ENCODE data around the gene ARID4A. TPM values are rescaled to one million over a fixed set of nuclear protein-coding genes. Genes with fewer than 3 reads are reported as not detected.

ARID4A gene
- total and polyA plus RNA-seq, 2 of the 13 experiments (the other 11 are each of a cell fraction or from before 2014, with no cell fraction given): 7.2 to 9.7 TPM

DNA sequence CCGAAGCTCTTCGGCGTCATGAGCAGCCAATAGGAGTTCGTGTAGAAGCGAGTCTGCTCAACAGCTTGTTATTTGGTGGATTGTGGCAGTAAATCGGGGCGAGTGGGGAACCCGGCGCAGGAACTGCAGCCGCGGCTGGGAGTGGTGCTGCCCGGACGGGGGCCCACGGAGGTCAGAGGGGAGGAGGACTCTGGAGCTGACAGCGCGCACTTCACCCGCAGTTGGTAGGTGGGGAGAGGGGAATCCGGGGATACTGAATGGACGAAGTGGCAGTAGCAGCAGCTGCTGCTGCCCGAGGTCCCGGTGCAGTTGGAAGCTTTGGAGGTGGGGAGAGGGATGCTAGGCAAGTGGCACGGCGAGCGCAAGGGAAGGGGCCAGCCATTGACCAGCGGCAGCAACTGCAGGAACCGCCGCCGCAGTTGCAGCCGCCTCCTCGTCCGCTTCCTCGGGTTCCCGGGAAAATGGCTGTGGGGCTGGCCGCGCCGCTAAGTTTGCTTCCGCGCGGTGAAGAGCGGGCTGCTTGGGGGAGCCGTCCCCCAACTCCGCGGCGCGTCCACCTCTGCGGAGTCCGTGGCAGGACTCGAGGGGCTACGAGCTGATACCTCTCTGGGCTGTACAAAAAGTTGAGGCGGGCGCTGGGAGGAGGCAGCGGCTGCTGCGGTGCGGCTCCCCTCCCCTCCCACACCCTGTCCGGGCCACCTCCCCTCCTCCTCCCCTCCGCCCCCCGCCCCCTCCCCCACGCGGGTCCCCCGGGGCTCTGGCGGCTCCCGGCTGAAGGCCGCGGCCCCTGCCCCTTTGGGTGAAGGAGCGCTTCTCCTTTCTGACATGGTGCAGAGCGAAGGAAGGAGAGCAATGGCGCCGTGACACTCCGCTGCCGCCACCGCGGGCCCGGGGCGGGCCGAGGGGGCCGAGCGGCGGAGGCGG lies at the start of gene ARID4A (continued):
- TF ChIP-seq ZNF678 (CRISPR knock-in tag; IDR thresholded peaks at IDR 0.05) (no peak), HES4 (CRISPR knock-in tag; IDR thresholded peaks at IDR 0.05; ENCODE audit: borderline replicate concordance) (0 out of 2 replicates have a peak, but pooled peaks have one; percentile 41), FIP1L1 (IDR thresholded peaks at IDR 0.05; ENCODE audit: borderline replicate concordance, insufficient read depth, low read depth, low read length) (no peak), MYNN (CRISPR knock-in tag; IDR thresholded peaks at IDR 0.05; ENCODE audit: low read depth) (no peak; the same call in 1 of the 2 replicates), SAP130 (CRISPR knock-in tag; IDR thresholded peaks at IDR 0.05; ENCODE audit: low read depth) (peak; percentile 68), TOE1 (CRISPR knock-in tag; IDR thresholded peaks at IDR 0.05) (0 out of 2 replicates have a peak, but pooled peaks have one; percentile 30), CHD4 (IDR thresholded peaks at IDR 0.05; ENCODE audit: borderline replicate concordance, low read length) (no peak), NCOA5 (CRISPR knock-in tag; IDR thresholded peaks at IDR 0.05) (no peak), ZNF317 (CRISPR knock-in tag; IDR thresholded peaks at IDR 0.05) (0 out of 2 replicates have a peak, but pooled peaks have one; percentile 44), HOXA9 (CRISPR knock-in tag; IDR thresholded peaks at IDR 0.05; ENCODE audit: borderline replicate concordance) (peak; percentile 62; the same call in 1 of the 2 replicates), NCOA2 (CRISPR knock-in tag; IDR thresholded peaks at IDR 0.05) (no peak), TBX3 (IDR thresholded peaks at IDR 0.05; ENCODE audit: borderline replicate concordance) (no peak), NFE2 (CRISPR knock-in tag; IDR thresholded peaks at IDR 0.05) (no peak), SOX13 (IDR thresholded peaks at IDR 0.05) (no peak), SOX13 (CRISPR knock-in tag; conservative IDR thresholded peaks at IDR 0.05 in 1 of 2, IDR thresholded peaks at IDR 0.05 in 1 of 2) (0 out of 4 replicates have a peak, but pooled peaks of 1 of the 2 experiments have one; percentile 69)
- TF ChIP-seq, protein P1, sequence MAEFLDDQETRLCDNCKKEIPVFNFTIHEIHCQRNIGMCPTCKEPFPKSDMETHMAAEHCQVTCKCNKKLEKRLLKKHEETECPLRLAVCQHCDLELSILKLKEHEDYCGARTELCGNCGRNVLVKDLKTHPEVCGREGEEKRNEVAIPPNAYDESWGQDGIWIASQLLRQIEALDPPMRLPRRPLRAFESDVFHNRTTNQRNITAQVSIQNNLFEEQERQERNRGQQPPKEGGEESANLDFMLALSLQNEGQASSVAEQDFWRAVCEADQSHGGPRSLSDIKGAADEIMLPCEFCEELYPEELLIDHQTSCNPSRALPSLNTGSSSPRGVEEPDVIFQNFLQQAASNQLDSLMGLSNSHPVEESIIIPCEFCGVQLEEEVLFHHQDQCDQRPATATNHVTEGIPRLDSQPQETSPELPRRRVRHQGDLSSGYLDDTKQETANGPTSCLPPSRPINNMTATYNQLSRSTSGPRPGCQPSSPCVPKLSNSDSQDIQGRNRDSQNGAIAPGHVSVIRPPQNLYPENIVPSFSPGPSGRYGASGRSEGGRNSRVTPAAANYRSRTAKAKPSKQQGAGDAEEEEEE (CRISPR knock-in tag; IDR thresholded peaks at IDR 0.05; ENCODE audit: borderline replicate concordance): no peak
- TF ChIP-seq, protein P2, sequence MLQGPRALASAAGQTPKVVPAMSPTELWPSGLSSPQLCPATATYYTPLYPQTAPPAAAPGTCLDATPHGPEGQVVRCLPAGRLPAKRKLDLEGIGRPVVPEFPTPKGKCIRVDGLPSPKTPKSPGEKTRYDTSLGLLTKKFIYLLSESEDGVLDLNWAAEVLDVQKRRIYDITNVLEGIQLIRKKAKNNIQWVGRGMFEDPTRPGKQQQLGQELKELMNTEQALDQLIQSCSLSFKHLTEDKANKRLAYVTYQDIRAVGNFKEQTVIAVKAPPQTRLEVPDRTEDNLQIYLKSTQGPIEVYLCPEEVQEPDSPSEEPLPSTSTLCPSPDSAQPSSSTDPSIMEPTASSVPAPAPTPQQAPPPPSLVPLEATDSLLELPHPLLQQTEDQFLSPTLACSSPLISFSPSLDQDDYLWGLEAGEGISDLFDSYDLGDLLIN (CRISPR knock-in tag; IDR thresholded peaks at IDR 0.05; ENCODE audit: borderline replicate concordance): no peak
- TF ChIP-seq, protein P3, sequence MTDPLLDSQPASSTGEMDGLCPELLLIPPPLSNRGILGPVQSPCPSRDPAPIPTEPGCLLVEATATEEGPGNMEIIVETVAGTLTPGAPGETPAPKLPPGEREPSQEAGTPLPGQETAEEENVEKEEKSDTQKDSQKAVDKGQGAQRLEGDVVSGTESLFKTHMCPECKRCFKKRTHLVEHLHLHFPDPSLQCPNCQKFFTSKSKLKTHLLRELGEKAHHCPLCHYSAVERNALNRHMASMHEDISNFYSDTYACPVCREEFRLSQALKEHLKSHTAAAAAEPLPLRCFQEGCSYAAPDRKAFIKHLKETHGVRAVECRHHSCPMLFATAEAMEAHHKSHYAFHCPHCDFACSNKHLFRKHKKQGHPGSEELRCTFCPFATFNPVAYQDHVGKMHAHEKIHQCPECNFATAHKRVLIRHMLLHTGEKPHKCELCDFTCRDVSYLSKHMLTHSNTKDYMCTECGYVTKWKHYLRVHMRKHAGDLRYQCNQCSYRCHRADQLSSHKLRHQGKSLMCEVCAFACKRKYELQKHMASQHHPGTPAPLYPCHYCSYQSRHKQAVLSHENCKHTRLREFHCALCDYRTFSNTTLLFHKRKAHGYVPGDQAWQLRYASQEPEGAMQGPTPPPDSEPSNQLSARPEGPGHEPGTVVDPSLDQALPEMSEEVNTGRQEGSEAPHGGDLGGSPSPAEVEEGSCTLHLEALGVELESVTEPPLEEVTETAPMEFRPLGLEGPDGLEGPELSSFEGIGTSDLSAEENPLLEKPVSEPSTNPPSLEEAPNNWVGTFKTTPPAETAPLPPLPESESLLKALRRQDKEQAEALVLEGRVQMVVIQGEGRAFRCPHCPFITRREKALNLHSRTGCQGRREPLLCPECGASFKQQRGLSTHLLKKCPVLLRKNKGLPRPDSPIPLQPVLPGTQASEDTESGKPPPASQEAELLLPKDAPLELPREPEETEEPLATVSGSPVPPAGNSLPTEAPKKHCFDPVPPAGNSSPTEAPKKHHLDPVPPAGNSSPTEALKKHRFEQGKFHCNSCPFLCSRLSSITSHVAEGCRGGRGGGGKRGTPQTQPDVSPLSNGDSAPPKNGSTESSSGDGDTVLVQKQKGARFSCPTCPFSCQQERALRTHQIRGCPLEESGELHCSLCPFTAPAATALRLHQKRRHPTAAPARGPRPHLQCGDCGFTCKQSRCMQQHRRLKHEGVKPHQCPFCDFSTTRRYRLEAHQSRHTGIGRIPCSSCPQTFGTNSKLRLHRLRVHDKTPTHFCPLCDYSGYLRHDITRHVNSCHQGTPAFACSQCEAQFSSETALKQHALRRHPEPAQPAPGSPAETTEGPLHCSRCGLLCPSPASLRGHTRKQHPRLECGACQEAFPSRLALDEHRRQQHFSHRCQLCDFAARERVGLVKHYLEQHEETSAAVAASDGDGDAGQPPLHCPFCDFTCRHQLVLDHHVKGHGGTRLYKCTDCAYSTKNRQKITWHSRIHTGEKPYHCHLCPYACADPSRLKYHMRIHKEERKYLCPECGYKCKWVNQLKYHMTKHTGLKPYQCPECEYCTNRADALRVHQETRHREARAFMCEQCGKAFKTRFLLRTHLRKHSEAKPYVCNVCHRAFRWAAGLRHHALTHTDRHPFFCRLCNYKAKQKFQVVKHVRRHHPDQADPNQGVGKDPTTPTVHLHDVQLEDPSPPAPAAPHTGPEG (CRISPR knock-in tag; IDR thresholded peaks at IDR 0.05): no peak
- TF ChIP-seq, protein P4, sequence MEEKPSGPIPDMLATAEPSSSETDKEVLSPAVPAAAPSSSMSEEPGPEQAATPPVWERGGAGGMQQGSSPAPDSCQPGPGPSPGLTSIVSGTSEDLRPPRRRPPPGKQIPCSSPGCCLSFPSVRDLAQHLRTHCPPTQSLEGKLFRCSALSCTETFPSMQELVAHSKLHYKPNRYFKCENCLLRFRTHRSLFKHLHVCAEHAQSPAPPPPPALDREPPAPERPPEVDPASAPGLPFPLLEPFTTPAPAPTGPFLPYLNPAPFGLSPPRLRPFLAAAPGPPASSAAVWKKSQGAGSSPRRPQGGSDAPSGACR (CRISPR knock-in tag; IDR thresholded peaks at IDR 0.05): 0 out of 2 replicates have a peak, but pooled peaks have one; percentile 57

Measured in HepG2 (cell line).